ENCODE results near the gene ZMIZ1.

Gene ZMIZ1

GRCh38 chr10:79118286-79119202 is 49.8 kb downstream of the ZMIZ1 start:
- no peaks in the 10 kb centered on the region for H3K9me3 ChIP-seq (ENCODE audit: insufficient read depth, low read length)
- no peak for TF ChIP-seq SUZ12 (IDR thresholded peaks at IDR 0.05; ENCODE audit: extremely low read depth, insufficient read depth, insufficient read length)
- TF ChIP-seq YY1 (IDR thresholded peaks at IDR 0.05; ENCODE audit: insufficient read depth, insufficient read length): no peak
- no peak for TF ChIP-seq ZNF274 (IDR thresholded peaks at IDR 0.05; ENCODE audit: low read depth, low read length)
- H3K27me3 ChIP-seq (ENCODE audit: insufficient read depth, insufficient read length): no peaks in the 10 kb centered on the region
- H3K9ac ChIP-seq (ENCODE audit: insufficient read length, low read depth): no peak overlapping the region
- H3K36me3 ChIP-seq (ENCODE audit: insufficient read depth, insufficient read length, low read length): peaks cover 80% of the 10 kb centered on the region
- H3K4me3 ChIP-seq (ENCODE audit: insufficient read length, low read depth): no peak overlapping the region
- H3K4me1 ChIP-seq (ENCODE audit: insufficient read depth, insufficient read length): peaks cover 16% of the 10 kb centered on the region
- DNase-seq (ENCODE audit: low read depth, low spot score): no peak

- Histone ChIP-seq H3K4me1 (ENCODE audit: insufficient read depth, insufficient read length) (peaks cover 16% of the 10 kb centered on the region), H3K4me3 (ENCODE audit: insufficient read length, low read depth) (no peak overlapping the region), H3K9me3 (ENCODE audit: insufficient read depth, low read length) (no peaks in the 10 kb centered on the region), H3K27me3 (ENCODE audit: insufficient read depth, insufficient read length) (no peaks in the 10 kb centered on the region), H3K9ac (ENCODE audit: insufficient read length, low read depth) (no peak overlapping the region), H3K36me3 (ENCODE audit: insufficient read depth, insufficient read length, low read length) (peaks cover 87% of the 10 kb centered on the region)
- DNase-seq (ENCODE audit: low read depth, low spot score): no peak
- TF ChIP-seq SUZ12 (IDR thresholded peaks at IDR 0.05; ENCODE audit: extremely low read depth, insufficient read depth, insufficient read length): no peak
- no peak for TF ChIP-seq ZNF274 (IDR thresholded peaks at IDR 0.05; ENCODE audit: low read depth, low read length)
- no peak for TF ChIP-seq YY1 (IDR thresholded peaks at IDR 0.05; ENCODE audit: insufficient read depth, insufficient read length)
These were observed 50.5 kb downstream of the ZMIZ1 start for GRCh38 chr10:79119306-79119705.

GRCh38 chr10:79123547-79123963 is 54.8 kb downstream of the ZMIZ1 start:
- Histone ChIP-seq H3K36me3 (ENCODE audit: insufficient read depth, insufficient read length, low read length) (peaks cover 80% of the 10 kb centered on the region), H3K4me3 (ENCODE audit: insufficient read length, low read depth) (no peak overlapping the region), H3K9ac (ENCODE audit: insufficient read length, low read depth) (peak overlapping the region; percentile 56), H3K4me1 (ENCODE audit: insufficient read depth, insufficient read length) (peaks cover 24% of the 10 kb centered on the region), H3K9me3 (ENCODE audit: insufficient read depth, low read length) (no peaks in the 10 kb centered on the region), H3K27me3 (ENCODE audit: insufficient read depth, insufficient read length) (no peaks in the 10 kb centered on the region)
- TF ChIP-seq YY1 (IDR thresholded peaks at IDR 0.05; ENCODE audit: insufficient read depth, insufficient read length) (no peak), SUZ12 (IDR thresholded peaks at IDR 0.05; ENCODE audit: extremely low read depth, insufficient read depth, insufficient read length) (no peak), ZNF274 (IDR thresholded peaks at IDR 0.05; ENCODE audit: low read depth, low read length) (no peak)
- DNase-seq (ENCODE audit: low read depth, low spot score): no peak

DNA sequence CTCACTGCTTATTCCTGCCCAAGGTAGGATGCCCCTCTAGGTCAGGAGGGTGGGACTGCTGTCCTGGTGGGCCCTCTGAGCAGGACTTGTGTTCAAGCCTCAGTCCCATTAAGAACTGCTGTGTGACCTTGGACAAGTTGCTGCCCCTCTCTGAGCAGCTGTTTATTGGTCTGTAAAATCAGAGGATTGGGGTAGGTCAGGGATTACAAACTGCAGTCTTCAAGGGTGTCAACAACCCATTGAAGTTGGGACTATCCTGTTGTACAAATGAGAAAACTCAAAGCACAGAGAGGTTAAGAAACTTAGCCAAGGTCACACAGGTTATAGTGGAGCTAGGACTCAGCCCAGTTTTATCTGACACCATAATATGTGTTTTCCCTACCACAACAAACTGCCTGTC is 55.3 kb downstream of the ZMIZ1 start:
- H3K9me3 ChIP-seq (ENCODE audit: insufficient read depth, low read length): no peaks in the 10 kb centered on the region
- H3K27me3 ChIP-seq (ENCODE audit: insufficient read depth, insufficient read length): no peaks in the 10 kb centered on the region
- H3K9ac ChIP-seq (ENCODE audit: insufficient read length, low read depth): no peak overlapping the region
- peaks cover 75% of the 10 kb centered on the region for H3K36me3 ChIP-seq (ENCODE audit: insufficient read depth, insufficient read length, low read length)
- no peak for DNase-seq (ENCODE audit: low read depth, low spot score)
- no peak overlapping the region for H3K4me3 ChIP-seq (ENCODE audit: insufficient read length, low read depth)
- peaks cover 24% of the 10 kb centered on the region for H3K4me1 ChIP-seq (ENCODE audit: insufficient read depth, insufficient read length)
- TF ChIP-seq ZNF274 (IDR thresholded peaks at IDR 0.05; ENCODE audit: low read depth, low read length) (no peak), SUZ12 (IDR thresholded peaks at IDR 0.05; ENCODE audit: extremely low read depth, insufficient read depth, insufficient read length) (no peak), YY1 (IDR thresholded peaks at IDR 0.05; ENCODE audit: insufficient read depth, insufficient read length) (no peak)

DNA sequence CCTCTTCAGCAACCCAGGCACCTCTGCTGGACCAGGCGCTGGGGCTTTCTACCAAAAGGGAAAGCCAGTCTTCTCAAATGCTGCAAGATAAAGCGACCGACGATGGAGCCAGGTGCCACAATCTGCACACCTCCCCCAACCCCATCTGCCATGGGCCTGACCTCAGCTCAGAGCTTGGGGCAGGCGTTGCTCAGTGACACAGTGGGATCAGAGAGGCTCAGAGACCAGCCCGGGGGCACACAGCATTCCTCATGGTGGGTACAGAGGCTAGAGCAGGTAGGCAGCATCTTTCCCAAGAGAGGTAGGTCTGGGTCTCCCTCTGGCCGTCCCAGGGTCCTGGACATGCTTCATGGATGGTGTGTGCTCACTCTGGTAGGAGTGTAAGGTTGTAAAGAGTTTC is 56.3 kb downstream of the ZMIZ1 start:
- no peak for DNase-seq (ENCODE audit: low read depth, low spot score)
- Histone ChIP-seq H3K36me3 (ENCODE audit: insufficient read depth, insufficient read length, low read length) (peaks cover 65% of the 10 kb centered on the region), H3K4me3 (ENCODE audit: insufficient read length, low read depth) (no peak overlapping the region), H3K4me1 (ENCODE audit: insufficient read depth, insufficient read length) (peaks cover 26% of the 10 kb centered on the region), H3K27me3 (ENCODE audit: insufficient read depth, insufficient read length) (no peaks in the 10 kb centered on the region), H3K9ac (ENCODE audit: insufficient read length, low read depth) (no peak overlapping the region), H3K9me3 (ENCODE audit: insufficient read depth, low read length) (no peaks in the 10 kb centered on the region)
- no peak for TF ChIP-seq ZNF274 (IDR thresholded peaks at IDR 0.05; ENCODE audit: low read depth, low read length)
- TF ChIP-seq SUZ12 (IDR thresholded peaks at IDR 0.05; ENCODE audit: extremely low read depth, insufficient read depth, insufficient read length): no peak

DNA sequence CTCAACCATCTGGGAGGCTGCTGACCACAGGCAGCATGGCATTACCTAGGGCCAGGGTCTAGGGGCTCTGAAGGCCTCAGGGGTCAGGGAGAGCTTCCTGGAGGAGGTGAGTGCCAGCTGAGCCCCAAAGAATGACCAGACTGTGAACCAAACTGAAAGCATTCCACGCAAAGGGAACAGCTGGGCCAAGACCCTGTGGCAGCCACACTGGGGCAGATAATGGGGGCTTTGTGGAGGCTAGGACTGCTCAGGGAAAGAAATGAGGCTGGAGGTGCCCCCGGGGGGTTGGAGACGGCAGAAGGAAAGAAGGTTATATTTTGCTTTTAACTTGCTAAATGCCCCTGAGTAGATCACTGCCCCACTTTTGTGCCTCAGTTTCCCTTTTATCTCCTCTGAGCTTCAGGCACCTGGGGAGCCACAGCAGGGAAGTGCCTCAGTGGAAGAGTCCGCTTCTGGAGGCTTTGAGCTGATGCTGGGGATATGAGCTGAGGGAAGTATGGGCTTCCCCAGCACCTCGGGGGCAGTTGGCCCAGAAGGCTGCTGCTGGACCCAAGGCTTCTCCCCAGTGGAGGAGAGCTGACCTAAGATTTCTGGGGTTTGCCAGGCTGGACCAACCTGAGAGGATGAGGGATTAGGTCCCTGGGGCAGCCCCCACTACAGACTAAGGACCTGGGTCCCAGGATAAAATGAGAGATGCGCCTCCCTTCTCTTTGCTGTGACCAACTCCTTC is 57.8 kb downstream of the ZMIZ1 start:
- DNase-seq (ENCODE audit: low read depth, low spot score): no peak
- TF ChIP-seq SUZ12 (IDR thresholded peaks at IDR 0.05; ENCODE audit: extremely low read depth, insufficient read depth, insufficient read length): no peak
- TF ChIP-seq ZNF274 (IDR thresholded peaks at IDR 0.05; ENCODE audit: low read depth, low read length): no peak
- no peak for TF ChIP-seq YY1 (IDR thresholded peaks at IDR 0.05; ENCODE audit: insufficient read depth, insufficient read length)
- no peaks in the 10 kb centered on the region for H3K9me3 ChIP-seq (ENCODE audit: insufficient read depth, low read length)
- peak overlapping the region; percentile 39 for H3K9ac ChIP-seq (ENCODE audit: insufficient read length, low read depth)
- peaks cover 33% of the 10 kb centered on the region for H3K4me1 ChIP-seq (ENCODE audit: insufficient read depth, insufficient read length)
- H3K27me3 ChIP-seq (ENCODE audit: insufficient read depth, insufficient read length): no peaks in the 10 kb centered on the region
- no peak overlapping the region for H3K4me3 ChIP-seq (ENCODE audit: insufficient read length, low read depth)
- peaks cover 55% of the 10 kb centered on the region for H3K36me3 ChIP-seq (ENCODE audit: insufficient read depth, insufficient read length, low read length)

Measured in NT2/D1 (cell line).